HG03439 (cell line): ENCODE results near the gene NUP50.

Experiments used
- ATAC-seq: cut with Tn5 transposase; IDR thresholded peaks from one replicate; pipeline ENCODE4 v1.9.1; 2021; ENCODE audit warnings: mild to moderate bottlenecking, moderate library complexity; ENCODE audit not compliant: unreplicated experiment

Gene NUP50

DNA sequence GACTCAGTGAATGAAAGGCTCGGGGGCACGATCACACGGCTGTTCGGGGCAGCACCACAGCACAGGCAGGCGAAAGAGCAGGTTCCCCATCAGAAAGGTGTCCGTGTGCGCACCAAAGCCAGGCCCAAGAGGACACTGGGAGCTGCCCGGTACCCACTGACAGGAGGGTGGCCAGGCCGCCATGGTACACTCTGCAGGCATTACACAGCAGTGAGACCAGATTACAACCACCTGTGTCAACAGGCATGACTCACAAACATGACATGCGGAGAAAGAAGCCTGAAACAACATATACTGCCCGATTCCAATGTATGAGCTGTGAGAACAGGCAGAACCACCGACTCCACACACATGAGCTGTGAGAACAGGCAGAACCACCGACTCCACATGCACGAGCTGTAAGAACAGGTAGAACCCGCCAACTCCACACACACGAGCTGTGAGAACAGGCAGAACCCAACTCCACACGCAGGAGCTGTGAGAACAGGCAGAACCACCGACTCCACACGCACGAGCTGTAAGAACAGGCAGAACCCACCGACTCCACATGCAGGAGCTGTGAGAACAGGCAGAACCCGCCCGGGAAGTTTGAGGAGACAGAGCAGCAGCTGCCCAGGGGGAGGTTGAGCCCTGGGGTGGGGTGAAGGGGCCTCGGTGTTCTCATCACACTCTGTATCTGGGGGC lies 44.4 kb downstream of the NUP50 start:
- ATAC-seq = no peak

DNA sequence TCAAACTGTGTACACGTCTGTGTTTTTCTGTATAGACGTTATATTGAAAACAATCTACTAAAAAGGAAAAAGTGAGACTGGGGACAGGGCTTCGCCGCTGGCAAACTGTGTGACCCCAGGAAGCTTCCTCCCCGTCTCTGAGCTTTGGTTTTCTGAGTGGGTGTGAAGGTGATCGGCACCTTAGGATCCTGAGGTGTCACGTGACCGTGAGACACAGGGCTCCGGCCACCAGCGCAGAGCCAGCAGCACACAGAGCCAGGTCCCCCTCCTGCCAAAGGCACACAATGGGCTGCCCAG lies 44.9 kb downstream of the NUP50 start:
- no peak for ATAC-seq

DNA sequence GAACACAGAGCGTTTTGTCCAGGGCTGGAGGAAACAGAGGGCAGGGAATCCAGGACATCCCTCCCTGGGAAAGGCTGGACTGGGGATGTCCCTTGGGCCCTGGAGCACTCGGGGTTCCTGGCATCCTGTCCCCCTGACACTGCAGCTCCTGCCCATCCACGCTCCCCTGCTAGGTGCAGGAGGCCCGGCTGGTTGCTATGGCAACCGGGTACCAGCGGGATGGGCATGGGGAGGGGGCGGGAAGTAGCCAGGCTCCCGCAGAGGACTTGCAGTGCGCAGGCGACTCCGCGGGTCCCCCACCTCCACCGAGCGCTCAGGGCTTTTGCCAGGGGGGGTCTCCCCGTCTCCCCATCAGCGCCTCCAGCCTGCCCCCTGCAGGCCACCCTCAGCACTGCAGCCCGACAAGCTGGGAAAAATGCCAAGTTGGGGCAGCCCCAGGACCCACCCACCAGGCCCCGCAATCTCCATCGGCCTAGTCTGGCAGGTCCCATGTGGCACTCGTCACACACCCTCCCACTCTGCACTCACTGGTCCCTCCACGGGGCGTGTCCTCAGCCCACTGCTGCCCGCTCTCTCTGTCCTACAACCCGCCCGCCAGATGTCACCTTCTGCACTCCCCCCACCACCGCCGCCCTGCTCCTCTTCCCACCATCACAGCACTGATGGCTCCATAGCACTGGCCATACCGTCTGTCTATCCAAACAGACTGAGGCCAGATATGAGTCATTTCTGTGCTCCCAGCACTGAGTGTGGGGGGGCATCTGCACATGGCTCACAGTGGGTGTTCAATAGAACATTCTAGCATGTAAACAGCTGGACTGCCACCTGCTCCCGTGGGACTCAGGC lies 45.5 kb downstream of the NUP50 start:
- no peak for ATAC-seq

DNA sequence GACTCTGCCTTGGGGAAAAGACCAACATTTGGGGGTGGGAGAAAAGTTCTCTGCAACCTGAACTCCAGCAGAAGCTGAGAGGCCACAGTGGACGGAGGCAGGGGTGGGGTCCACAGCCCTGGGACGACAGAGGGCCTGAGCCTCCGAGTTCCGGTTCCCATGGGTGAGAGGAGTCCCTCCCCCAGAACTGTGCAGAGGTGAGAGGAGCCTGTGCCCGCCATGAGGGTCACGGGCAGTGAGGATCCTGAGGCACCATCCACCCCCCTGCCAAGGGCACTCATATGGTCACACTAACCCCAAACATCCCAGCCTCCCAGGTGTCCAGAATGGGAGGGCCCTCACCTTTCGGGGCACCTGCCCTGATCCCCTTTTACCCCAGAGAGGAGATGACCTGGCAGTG lies 46.4 kb downstream of the NUP50 start:
- ATAC-seq = no peak

DNA sequence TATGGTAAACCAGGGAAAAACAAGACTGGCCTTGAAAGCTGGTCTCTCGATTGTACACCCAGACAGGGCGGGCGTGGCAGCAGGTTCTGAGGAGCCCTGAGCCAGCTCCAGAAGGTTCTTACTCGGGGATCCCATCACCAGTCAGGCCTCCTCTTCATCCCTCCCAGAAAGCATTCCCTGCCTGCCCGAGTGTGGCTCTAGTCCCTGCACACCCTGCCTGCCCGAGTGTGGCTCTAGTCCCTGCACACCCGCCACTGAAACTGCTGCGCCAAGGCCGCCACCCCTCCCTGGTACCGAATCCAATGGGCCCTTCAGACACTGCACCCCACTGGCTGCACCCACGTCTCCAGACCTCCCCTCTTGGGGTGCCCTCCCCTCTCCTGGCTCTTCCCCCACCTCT lies 46.9 kb downstream of the NUP50 start:
- ATAC-seq = no peak

DNA sequence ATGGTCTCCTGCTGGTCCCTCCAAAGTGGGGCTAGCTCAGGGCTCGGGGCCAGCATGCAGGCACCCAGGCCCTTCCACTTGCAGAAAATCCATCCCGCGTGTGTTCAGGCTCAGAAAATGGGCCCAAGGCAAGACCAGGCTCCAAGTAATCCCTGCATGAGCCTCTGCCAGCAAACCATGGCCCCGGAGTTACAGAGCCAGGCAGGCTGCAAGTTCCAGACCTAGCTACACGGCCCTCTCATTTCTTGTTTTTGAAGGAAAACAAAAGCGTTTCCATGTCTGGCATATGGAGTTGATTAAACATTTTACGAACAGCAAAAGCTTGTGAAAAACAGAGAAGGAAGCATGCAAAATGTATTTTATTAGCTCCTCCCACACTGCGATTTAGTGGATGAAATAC lies 47.3 kb downstream of the NUP50 start:
- ATAC-seq = no peak

DNA sequence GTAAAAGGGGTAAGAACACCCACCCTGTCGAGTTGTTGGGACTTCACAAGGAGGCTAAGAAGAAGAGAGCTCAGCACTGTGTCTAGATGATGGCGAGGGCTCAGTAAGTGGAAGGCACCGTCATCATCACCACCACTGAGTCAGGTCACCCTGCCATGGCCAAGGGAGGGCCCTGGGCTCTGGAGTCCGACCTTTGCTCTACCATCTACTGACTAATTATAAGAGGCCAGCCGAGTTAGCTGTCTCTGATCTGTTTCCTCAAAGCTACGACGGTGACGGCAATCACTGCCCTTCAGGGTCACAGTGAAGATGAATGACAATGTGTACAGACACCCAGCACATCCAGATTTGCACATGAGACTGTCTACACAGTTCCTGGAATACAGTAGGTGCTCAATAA lies 47.7 kb downstream of the NUP50 start:
- no peak for ATAC-seq

DNA sequence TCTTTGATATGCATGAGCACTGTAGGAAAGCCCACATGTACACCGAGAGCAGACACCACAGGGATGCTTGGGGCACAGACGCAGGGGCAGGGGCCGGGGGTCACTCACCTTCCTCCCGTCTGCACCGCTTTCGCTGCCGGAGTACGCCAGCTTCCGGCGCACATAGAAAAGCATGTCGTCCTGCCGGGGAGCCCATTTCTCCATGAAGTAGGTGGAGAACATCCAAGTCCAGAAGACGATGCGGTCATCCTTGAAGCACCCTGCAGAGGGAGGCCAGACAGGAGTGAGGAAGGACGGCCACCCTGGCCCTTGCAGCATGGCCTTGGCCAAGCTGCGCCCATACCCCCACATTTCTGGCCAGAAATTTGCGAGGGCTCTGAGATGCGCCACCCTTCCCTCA lies 48.1 kb downstream of the NUP50 start:
- ATAC-seq = no peak

DNA sequence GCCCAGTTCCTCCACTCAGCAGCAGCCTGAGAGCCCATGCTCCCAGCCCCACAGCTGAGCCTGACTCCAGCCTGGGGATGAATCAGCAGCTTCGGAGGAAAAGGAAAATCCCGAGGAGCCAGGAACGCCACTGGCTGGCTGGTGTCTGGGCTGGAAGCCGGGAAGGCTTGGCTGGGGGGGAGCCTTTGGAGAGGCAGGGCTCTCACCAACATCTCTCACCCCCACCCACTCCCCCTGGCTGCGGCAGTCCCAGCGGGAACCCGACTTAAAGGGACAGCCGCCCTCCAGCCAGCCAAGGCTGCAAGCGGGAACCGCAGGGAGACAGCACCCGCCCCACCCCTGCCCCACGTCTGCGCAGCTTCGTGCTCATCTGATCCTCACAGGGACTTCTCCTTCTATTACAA lies 48.6 kb downstream of the NUP50 start:
- ATAC-seq = no peak

DNA sequence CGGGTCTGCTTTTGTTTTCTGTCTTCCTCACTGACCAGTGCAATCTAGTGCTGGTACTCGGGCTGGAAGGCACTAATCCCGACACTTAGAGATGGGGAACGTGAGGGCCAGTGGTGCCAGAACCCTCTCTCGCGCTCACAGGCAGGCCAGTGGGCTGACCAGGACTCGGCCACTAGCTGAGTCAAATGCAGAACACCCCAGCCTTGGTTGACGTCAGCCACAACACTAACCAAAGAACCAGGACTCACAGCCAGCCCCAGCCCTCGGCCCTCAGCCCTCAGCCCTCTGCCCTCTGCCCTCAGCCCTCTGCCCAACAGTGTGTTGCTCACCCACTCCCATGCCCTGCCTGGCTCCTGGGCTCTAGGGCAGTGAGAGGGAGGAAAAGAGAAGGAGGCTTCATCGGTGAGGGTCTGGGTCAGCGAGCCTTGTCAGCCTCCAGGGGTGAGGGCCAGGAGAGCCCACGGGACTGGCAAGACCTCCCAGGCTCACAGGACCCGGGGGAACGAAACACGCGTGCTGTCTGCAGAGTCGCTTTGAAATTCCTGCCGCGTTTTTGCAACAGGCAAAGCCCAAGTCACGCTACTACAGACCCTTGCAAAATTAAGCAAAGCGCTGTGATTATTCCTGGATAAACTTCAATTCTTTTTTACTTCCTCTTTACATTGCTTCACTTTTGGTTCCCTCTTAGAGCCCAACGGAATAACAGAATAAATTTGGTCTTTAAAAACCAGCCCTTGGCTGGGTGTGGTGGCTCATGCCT lies 49.4 kb downstream of the NUP50 start:
- no peak for ATAC-seq

DNA sequence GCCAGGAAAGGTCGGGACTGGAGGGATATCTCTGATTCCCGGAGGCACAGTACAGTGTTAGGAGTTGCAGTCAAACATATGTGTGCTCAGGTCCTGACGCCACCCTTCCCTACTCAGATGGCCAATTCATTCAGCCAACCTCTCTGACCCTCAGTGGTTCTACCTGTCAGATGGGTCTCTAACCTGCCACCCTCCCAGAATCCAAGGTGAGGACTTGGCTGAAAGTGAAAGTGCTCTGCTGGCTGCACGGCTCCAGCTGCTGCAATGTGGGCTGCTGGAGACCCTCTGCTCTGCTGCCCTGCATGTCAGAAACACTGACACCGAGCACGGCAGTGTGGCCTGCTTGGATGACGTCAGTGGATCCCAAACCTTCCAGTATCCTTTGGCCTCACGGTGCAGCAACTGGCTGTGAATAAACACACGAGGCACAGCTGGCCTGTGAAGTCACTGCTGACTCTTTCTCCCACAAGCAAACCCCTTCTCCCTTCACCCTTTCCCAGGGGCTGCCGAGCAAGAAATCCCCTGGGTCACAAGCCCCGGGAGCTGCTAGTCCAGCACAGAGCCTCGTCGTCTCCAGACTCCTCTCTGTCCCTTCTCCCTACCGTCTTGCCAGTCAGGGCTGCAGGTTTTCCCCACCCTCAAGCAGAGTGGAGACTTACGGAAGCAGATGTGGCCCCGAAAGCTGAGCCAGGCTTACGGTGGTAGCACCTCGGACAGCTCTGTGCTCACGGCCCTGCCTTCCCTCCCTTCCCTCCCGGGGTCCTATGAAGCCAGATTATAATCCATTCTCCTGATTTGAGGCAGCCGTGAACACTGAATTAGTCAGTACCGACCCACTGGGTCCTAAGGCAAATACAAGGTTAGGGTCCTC lies 52.6 kb downstream of the NUP50 start:
- no peak for ATAC-seq

DNA sequence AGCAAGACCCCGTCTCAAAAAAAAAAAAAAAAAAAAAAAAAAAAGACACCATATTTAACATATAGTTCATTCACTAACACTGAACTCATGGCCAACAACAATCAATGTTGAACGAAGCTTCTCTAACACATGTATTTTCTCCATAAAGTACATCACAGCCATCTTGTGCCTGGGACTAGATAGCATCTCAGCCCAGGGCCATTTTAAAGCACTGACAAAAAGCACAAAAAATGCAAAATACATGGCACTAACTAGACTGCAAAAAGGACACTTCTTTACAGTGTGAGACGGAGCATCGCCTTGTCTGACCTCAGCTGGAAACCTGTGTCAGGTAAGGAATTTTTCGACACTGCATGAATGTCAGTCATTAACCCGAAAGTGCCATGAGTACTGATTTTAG lies 53.6 kb downstream of the NUP50 start:
- no peak for ATAC-seq

DNA sequence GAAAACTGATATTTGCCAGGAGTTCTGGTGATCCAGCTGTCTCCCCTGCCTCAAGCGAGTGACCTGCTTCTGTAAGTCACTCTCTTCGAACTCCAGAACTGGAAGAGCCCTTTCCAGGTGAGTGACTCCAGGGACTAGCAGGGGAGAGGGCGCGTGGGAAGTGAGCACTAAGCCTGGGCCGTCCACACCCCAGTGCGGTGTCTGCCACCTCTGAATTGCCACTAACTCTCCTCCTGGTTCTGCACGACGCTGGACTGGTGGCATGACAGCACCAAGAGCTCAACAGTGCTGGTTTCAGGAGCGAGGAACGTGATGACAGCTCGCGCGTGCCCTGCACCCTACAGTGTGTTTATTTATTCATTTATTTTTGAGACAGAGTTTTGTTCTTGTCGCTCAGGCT lies 54.1 kb downstream of the NUP50 start:
- no peak for ATAC-seq

DNA sequence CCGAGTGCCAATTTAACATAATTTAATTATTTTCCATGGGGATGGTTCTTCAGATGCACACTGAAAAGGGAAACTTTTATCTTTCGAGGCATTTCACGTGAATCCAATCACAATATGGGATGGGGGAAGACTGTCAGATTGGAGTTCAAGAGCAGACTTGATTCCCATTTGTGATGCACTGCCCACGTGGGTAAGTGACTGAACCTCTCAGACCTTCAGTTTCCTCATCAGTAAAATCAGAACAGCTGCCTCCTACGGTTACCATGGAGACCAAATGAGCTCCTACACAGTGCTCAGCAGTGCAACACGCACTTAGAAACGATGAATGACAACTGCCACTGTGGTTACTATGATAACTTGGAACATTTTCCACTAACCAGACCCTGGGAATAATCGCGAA lies 55.3 kb downstream of the NUP50 start:
- no peak for ATAC-seq

DNA sequence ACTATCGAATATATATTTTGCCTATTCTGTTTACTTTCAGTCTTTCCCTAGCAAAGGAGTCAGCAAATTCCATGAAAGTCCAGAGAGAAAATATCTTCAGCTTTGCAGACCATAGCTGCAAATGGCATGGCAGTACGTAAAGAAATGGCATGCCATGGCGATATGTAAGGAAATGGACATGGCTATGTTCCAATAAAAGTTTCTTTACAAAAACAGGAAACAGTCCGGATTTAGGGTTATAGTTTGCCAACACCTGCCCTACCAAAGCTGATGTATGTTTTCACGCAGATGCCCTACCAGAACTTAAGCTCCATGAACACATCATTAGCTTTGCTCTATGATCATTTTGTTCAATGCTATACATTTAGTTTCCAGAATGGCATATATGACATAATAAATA lies 57.5 kb downstream of the NUP50 start:
- ATAC-seq = no peak

DNA sequence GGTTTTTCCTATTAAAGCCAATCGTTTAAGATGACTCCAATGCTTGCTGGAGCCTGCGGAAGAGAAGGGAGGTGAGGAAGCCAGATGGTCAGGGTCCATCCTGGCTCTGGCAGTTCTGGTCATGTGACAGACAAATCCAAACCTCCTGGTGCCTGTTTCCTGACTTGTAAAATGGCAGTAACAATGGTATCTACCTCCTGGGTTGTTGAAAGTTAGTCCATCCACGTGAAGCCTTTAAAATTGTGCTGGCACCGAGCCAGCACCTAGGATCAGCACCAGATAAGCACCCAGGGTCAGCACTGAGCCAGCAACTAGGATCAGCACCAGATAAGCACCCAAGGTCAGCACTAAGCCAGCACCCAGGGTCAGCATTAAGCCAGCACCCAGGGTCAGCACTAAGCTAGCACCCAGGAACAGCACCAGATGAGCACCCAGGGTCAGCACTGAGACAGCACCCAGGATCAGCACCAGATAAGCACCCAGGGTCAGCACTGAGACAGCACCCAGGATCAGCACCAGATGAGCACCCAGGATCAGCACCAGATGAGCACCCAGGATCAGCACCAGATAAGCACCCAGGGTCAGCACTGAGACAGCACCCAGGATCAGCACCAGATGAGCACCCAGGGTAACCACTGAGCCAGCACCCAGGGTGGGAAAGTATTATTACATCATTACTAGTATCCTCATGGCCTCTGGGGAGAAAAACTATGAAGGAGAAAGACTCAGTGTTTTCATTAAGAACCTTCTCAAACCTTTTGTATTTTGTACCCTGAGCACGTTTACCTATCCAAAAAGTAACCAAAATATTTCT lies 59.8 kb downstream of the NUP50 start:
- no peak for ATAC-seq

DNA sequence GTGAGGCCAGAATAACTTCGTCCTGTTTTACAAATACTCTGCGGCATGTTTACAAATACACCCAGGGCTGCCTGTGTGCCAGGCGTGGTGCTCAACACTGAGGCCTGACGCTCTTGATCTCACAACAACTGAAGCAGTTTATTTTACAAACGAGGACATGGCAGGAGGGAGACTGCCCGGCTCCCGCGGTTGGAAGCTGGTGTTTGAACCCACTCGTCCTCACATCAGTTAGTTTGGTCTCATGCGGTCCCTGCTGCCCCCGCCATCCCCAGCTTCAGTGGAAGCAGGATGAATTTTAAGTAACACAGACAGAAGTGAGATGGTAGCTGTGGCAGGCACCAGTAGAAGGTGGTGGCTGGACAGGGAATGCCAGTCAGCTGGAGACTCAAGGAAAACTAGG lies 60.6 kb downstream of the NUP50 start:
- no peak for ATAC-seq

DNA sequence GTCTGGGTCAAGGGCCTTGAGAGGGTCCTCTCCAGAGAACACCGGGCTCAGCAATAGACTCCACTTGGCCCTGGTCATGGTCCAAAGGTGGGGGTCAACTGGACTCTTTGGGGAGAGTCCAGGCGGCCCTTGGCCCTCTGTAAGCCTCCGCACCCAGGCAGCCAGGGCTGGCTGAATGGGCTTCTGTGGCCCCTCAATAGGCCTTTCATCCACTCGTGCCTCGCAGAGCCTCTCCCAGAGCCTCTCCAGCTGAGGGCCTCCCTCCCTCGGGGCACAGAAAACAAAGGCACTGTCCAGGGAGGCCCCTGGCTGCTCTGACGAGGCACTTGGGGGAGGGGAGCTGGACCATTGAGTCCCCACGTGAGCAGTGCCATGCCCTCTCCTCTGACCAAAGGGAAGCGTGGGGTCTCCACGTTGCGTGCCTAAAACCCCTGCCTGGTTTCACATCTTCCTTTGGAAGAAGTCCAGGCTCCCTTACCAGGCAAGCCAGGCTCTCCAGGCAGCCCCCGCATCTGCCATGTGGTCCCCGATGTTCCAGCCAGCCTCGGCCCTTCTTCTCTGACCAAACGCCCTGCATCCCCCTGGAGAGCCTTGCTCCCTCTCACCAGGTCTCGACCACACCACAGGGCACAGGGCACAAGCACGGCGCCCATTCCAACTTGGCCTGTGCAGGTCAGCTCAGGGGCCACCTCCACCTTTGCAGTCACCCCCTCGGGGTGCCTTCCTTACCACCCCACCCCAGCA lies 61.4 kb downstream of the NUP50 start:
- no peak for ATAC-seq

DNA sequence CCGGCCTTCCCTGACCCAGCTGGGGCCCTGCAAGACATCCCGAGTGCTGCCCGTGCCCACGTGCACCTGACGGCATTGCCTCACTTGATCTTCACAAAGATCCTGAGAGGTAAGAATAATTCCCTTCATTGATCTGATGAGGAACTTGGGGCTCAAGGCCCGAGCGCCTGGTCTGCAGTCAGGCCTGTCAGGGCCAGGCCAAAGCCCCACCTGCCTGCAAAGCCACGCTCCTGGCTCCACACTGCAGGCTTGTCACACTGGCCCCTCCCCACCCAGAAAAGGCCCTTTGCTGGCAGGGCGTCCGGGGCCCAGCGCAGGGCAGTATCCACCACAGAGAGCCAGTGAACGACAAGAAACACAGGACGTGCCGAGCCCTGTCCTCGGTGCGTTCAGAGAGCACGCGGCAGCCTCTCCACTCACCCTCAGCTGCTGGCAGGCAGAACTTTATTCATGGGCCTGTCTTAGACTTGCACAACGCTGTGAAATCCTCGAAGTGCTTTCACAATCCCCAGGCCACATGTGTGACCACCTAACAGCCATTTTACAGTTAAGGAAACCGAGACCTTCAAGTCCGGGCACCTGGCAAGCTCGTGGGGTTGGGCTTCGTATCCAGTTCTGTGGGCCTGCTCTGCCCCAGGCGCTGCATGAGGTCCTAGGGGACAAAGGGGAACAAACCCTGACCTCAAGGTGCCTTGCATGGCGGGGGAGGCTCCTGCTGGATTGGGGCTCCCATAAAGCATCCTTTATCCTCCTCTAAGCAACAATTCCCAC lies 62.2 kb downstream of the NUP50 start:
- no peak for ATAC-seq
